HEK293 (cell line): Measurements from ENCODE around the gene RFPL4A.

Experiments
- ELK4 ChIP-seq: IDR thresholded peaks from 2 replicates; pipeline ENCODE4 v1.6.1; 2011; ENCODE audit warnings: mild to moderate bottlenecking, low read depth, low read length, borderline replicate concordance
- MEIS1 ChIP-seq: sonication (generic); formaldehyde crosslinking; IDR thresholded peaks from 2 replicates; pipeline ENCODE4 v1.8.1; 2022; ENCODE audit warnings: missing genetic modification reagents, mild to moderate bottlenecking, borderline replicate concordance
- ZBTB7A ChIP-seq: fragments of 450-650 bp; formaldehyde crosslinking; IDR thresholded peaks from 2 replicates; pipeline ENCODE4 v1.5.1; 2016; ENCODE audit warnings: low read depth, missing biosample characterization, missing genetic modification characterization
- ZFP69B ChIP-seq: fragments of 450-650 bp; formaldehyde crosslinking; IDR thresholded peaks from 2 replicates; pipeline ENCODE4 v1.5.1; 2016; ENCODE audit warnings: missing biosample characterization, missing genetic modification characterization
- ZNF10 ChIP-seq: fragments of 450-650 bp; formaldehyde crosslinking; IDR thresholded peaks from 2 replicates; pipeline ENCODE4 v1.5.1; 2017; ENCODE audit warnings: missing biosample characterization, missing genetic modification characterization
- ZNF518A ChIP-seq: fragments of 450-650 bp; formaldehyde crosslinking; conservative IDR thresholded peaks from 2 replicates; pipeline ENCODE4 v1.5.1; 2016; ENCODE audit warnings: low read depth, missing biosample characterization, missing genetic modification characterization
- ZNF677 ChIP-seq: fragments of 450-650 bp; IDR thresholded peaks from 2 replicates; pipeline ENCODE4 v1.5.0; 2018; ENCODE audit warnings: missing biosample characterization, mild to moderate bottlenecking, missing genetic modification characterization, moderate library complexity
- ZSCAN30 ChIP-seq: fragments of 450-650 bp; IDR thresholded peaks from 2 replicates; pipeline ENCODE4 v1.5.1; 2018; ENCODE audit warnings: missing biosample characterization, mild to moderate bottlenecking, missing genetic modification characterization, moderate library complexity

Gene RFPL4A

DNA sequence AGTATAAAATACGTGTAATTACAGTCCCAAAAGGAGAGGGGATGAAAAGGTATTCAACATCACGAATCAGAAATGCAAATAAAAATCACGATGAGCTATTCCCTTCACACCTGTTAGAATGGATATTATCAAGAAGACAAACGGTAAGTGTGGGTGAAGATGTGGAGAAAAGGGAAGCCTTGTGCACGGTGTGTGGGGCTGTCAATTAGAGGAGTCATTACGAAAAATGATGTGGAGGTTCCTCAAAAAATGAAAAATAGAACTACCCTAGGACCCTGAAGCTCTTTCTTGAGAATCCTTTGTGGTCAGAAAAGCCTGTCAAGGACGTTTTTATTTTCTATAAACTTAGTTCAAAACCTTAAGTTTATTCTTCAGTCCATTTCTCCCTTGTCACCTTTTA, 53.6 kb downstream of the RFPL4A start (continued):
- TF ChIP-seq ZSCAN30 (tag by site-specific recombination) (no peak), ZNF518A (tag by site-specific recombination) (no peak), ZNF677 (tag by site-specific recombination) (no peak), ZFP69B (tag by site-specific recombination) (no peak), MEIS1 (CRISPR knock-in tag) (no peak), ZBTB7A (tag by site-specific recombination) (no peak), ZNF10 (tag by site-specific recombination) (no peak), ELK4 (no peak)
